ENCODE measurements around the gene RNLS.

Gene RNLS

GRCh38 chr10:88423732-88424131 lies 159.4 kb downstream of the RNLS start:
- no peak for DNase-seq

GRCh38 chr10:88421590-88421989 lies 161.5 kb downstream of the RNLS start:
- no peak for DNase-seq

- no peak for DNase-seq
These were observed 164.2 kb downstream of the RNLS start for GRCh38 chr10:88418871-88419270.

DNA sequence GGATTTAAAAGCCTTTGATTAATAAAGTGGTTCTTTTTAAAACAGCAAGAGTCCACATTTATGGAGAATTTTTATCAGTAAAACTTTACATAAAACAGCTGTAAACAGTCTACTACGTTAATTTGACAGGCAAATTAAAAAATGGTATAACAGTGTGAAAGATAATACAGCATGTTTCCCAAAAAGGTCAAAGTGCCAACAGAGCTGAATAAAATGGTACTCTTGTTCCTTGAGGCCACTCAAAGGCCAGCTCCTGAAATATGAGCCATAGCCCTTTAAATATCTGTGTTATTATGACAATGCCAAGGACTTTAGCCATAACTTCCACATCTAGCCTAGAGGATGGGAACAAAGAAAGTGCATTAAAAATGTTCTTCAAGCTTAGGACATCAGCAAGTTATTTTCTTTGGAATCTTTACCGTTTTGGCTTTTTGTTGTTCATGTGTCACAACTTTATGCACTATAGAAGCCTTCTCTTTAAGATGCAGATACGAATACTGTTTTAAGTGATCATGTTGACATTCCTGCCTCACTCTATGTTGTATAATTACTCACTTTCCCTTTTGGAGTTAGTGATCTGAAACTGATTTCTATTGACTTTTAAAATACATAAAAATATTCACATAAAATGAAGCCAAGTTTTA lies 165.6 kb downstream of the RNLS start:
- no peak for DNase-seq

- DNase-seq = no peak
These were observed 166.3 kb downstream of the RNLS start for GRCh38 chr10:88416801-88417200.

GRCh38 chr10:88415533-88416130 lies 167.5 kb downstream of the RNLS start:
- no peak for DNase-seq

DNA sequence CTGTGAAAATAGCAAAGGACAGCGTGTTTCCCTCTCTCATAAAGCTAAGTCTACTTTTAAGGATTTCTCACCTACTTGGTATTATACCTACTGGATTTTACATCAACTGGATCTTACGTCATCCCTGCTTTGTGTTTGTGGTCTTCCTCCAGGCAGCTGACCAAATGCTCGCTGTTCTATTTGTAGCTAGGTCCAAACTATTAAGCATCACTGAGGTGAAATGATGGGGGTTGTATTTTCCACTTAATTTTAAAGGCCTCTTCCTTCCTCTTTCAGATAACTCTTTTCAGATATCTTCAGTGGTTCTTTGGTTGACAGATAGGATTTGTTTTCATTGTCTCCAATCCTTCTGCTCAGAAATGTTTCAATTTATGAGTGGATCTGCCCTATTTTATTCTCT lies 169.7 kb downstream of the RNLS start:
- DNase-seq = no peak

GRCh38 chr10:88411772-88412349 lies 171.3 kb downstream of the RNLS start:
- DNase-seq = no peak

GRCh38 chr10:88409824-88410223 lies 173.3 kb downstream of the RNLS start:
- no peak for DNase-seq

- DNase-seq = no peak
These were observed 173.9 kb downstream of the RNLS start for GRCh38 chr10:88409236-88409635.

GRCh38 chr10:88408096-88408495 lies 175.0 kb downstream of the RNLS start:
- DNase-seq = no peak

GRCh38 chr10:88404133-88404532 lies 179.0 kb downstream of the RNLS start:
- no peak for DNase-seq

- DNase-seq = no peak
These were observed 181.3 kb downstream of the RNLS start for GRCh38 chr10:88401671-88402347.

DNA sequence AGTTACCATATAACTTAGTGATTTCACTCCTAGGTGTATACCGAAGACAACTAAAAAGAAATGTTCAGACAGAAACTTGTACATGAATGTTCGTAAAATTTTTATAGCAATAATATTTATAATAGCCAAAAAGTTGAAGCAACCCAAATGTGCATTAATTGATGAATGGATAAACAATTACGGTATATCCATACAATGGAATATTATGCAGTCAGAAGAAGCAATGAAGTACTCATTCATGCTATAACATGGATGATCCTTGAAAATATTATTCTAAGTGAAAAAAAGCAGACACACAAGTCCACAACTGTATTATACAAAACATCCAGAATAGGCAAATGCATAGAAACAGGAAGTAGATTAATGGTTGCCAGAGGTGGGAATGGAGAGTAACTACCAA lies 183.9 kb downstream of the RNLS start:
- no peak for DNase-seq

GRCh38 chr10:88395677-88396076 lies 187.4 kb downstream of the RNLS start:
- no peak for DNase-seq

DNA sequence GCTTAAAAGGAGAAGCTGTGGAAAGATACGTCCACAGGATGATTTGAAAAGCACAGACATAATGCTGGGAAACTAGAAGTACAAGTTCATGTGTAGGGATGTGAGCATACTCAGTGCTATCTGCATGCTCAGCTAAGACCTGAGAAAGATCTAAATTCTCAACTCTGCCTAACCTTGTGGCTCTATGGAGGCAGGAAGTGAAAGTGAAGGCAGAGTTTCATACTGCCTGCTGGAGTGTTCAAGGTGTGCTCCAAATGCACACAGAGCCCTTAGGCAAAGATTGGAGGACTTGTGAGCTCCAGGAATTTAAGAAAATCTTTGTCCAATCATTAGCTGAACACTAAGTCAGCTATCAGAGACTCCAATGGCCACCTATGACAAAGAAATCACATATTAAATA lies 190.9 kb downstream of the RNLS start:
- no peak for DNase-seq

GRCh38 chr10:88390041-88390440 lies 193.1 kb downstream of the RNLS start:
- no peak for DNase-seq

GRCh38 chr10:88389456-88389855 lies 193.7 kb downstream of the RNLS start:
- peak in 1 of 2 experiments; percentile 9 for DNase-seq

GRCh38 chr10:88388324-88388723 lies 194.8 kb downstream of the RNLS start:
- no peak for DNase-seq

DNA sequence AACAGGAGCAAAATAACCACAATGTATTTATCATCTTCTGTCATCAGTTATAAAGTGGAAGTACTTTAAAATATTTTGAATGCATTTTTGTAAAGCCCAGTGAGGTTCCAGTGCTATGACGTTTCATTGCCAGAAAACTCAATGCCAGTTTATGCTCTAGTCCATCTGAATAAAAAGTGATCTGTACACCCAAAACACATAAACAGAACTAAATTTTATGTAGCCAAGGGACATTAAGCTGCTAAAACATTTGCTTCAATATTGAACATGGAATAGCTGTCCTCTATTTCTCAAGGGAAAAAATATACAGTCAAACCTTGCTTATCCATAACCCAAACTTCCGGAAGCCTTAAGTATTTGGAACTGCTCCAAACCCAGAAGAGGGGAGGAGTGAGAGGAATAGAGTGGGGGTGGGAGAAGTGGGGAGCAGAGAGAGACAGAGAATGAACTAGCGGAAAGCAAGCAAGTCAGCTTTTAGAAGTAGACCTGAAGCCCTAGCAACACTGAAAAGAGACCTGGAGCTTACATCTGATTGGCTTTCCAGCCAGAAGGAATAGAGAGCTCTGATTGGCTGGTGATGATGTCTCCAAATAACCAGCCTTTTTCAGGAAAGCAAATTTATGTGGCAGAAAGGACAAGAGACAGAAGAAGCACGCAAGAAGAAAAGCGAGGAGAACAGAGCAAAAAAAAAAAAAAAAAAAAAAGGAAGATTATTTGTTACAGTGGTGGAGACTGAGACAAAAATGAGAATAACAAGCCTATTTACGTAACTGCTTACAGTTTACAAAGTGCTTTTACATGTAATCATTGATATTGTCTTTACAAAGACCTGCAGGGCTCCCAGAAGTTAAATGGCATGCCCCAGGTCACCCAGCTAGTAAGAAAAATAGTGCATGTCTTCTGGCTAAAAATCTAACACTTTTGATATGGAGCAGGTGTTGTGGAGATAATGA lies 196.0 kb downstream of the RNLS start:
- DNase-seq = peak in 1 of 2 experiments; percentile 2

GRCh38 chr10:88386204-88386788 lies 196.8 kb downstream of the RNLS start:
- DNase-seq = no peak

DNA sequence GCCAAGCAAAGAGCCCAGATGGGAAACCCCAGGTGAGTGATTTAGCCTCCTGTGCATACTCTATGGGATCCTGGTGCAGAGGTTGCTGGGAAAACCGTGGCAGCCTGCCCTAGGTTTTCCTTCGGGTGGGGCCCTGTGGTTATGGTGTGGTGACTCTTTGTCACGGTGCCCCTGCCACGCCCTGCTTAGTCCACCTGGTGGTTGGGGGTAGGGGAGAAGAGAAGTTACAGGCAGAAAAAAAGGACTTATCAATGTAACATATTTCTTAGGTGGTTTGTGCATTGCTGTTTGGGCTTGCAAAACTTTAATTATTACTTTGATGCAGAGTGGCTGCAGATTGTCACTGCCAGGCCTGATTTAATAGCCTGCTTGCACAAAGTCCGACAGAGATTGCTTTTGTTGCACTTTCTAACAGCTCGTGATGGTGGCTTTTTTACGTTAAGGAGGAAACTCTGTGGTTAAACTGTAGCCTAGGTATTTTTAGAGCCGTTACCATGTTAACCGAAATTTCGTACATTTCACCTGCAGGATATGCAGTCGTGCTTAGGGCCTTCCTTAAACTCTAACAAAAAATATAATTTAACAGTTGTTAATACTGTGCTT lies 197.4 kb downstream of the RNLS start:
- no peak for DNase-seq

All from NCI-H446 (cell line).